GM19023 (cell line): ENCODE measurements around the gene FBL.
"Not testable (repeated sequence)": the region's sequence is repeated elsewhere in the genome, so short reads cannot be mapped to it uniquely, and the experiment has no call there.

Source experiments
- ATAC-seq: cut with Tn5 transposase; IDR thresholded peaks from one replicate; pipeline ENCODE4 v1.9.1; 2021; ENCODE audit warnings: mild to moderate bottlenecking, moderate library complexity; ENCODE audit not compliant: unreplicated experiment

Gene FBL

GRCh38 chr19:39845933-39846677 lies at the start of gene FBL:
Gene FBL, minus strand, starts transcription at chr19:39846379. Its CDS starts 79 bp downstream, at chr19:39846300.
- peak; percentile 82 for ATAC-seq

- not testable (repeated sequence) for ATAC-seq
Observed at GRCh38 chr19:39895096-39895495, 48.9 kb upstream of the FBL start.

GRCh38 chr19:39894236-39894606 lies 48.0 kb upstream of the FBL start:
- ATAC-seq = not testable (repeated sequence)

- ATAC-seq = not testable (repeated sequence)
Observed at GRCh38 chr19:39893366-39894235, 47.4 kb upstream of the FBL start.

- ATAC-seq = not testable (repeated sequence)
Observed at GRCh38 chr19:39892506-39892902, 46.3 kb upstream of the FBL start.

GRCh38 chr19:39891660-39892505 lies 45.7 kb upstream of the FBL start:
- ATAC-seq = not testable (repeated sequence)

GRCh38 chr19:39890755-39891551 lies 44.8 kb upstream of the FBL start:
- no peak for ATAC-seq

- ATAC-seq = not testable (repeated sequence)
Observed at GRCh38 chr19:39889872-39890754, 43.9 kb upstream of the FBL start.

GRCh38 chr19:39887456-39887951 lies 41.3 kb upstream of the FBL start:
- not testable (repeated sequence) for ATAC-seq

GRCh38 chr19:39885821-39886554 lies 39.8 kb upstream of the FBL start:
- not testable (repeated sequence) for ATAC-seq

- ATAC-seq = not testable (repeated sequence)
Observed at GRCh38 chr19:39884721-39885120, 38.5 kb upstream of the FBL start.

- not testable (repeated sequence) for ATAC-seq
Observed at GRCh38 chr19:39882645-39883044, 36.5 kb upstream of the FBL start.

GRCh38 chr19:39881495-39882110 lies 35.4 kb upstream of the FBL start:
- ATAC-seq = not testable (repeated sequence)

- not testable (repeated sequence) for ATAC-seq
Observed at GRCh38 chr19:39880241-39880640, 34.1 kb upstream of the FBL start.

GRCh38 chr19:39879796-39880195 lies 33.6 kb upstream of the FBL start:
- not testable (repeated sequence) for ATAC-seq

- not testable (repeated sequence) for ATAC-seq
Observed at GRCh38 chr19:39878866-39879265, 32.7 kb upstream of the FBL start.

GRCh38 chr19:39878398-39878797 lies 32.2 kb upstream of the FBL start:
- ATAC-seq = no peak

GRCh38 chr19:39877982-39878381 lies 31.8 kb upstream of the FBL start:
- not testable (repeated sequence) for ATAC-seq
